ENCODE results near the gene TPK1.

DNA sequence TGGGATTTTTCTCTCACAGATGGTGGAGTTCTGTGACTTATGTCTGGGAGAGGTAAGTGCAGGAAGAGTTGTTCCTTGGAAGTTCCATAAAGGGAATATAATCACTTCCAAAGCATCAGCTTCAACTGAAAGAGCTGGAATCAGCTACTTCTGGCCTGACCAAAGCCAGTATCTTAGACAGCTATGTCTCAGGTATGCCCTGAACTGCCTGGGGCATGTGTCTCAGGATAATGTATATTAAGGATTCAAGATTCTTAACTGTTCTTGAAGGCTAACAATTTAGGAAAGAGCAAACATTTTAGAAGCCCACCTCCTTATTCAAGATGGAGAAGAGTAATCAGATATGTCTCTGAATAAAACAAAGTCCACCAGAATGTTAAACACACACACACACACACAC, 420.0 kb downstream of the TPK1 start:
- no peak for TF ChIP-seq EZH2 (IDR thresholded peaks at IDR 0.05; ENCODE audit: insufficient read depth, low read length)
- TF ChIP-seq, protein P1, sequence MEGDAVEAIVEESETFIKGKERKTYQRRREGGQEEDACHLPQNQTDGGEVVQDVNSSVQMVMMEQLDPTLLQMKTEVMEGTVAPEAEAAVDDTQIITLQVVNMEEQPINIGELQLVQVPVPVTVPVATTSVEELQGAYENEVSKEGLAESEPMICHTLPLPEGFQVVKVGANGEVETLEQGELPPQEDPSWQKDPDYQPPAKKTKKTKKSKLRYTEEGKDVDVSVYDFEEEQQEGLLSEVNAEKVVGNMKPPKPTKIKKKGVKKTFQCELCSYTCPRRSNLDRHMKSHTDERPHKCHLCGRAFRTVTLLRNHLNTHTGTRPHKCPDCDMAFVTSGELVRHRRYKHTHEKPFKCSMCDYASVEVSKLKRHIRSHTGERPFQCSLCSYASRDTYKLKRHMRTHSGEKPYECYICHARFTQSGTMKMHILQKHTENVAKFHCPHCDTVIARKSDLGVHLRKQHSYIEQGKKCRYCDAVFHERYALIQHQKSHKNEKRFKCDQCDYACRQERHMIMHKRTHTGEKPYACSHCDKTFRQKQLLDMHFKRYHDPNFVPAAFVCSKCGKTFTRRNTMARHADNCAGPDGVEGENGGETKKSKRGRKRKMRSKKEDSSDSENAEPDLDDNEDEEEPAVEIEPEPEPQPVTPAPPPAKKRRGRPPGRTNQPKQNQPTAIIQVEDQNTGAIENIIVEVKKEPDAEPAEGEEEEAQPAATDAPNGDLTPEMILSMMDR (IDR thresholded peaks at IDR 0.05; ENCODE audit: insufficient read depth, low read depth, low read length), result no peak

Data from astrocyte (in vitro differentiated cells and primary cell).